GM12891 (cell line): ENCODE measurements around the gene TUBGCP2.
"Not testable (repeated sequence)": the region's sequence is repeated elsewhere in the genome, so short reads cannot be mapped to it uniquely, and the experiment has no call there.

Experiments
- DNase-seq: peaks from one replicate; pipeline ENCODE4 v3.0.0; 2011; ENCODE audit warnings: low spot score; ENCODE audit not compliant: insufficient read length
- FAIRE-seq: peaks from 2 replicates; lab custom pipeline; 2011; peaks lifted over from hg19 to GRCh38; lab: Jason Lieb, UNC
- PAX5 ChIP-seq: IDR thresholded peaks from 2 replicates; pipeline ENCODE4 v1.6.1; 2011; ENCODE audit warnings: low read length, moderate library complexity, mild to moderate bottlenecking; ENCODE audit not compliant: insufficient read depth, severe bottlenecking
- POLR2A ChIP-seq: IDR thresholded peaks from 2 replicates; pipeline ENCODE4 v1.6.1; 2011; ENCODE audit warnings: low read depth, low read length, control low read depth
- POLR2AphosphoS5 ChIP-seq: IDR thresholded peaks from 2 replicates; pipeline ENCODE4 v1.6.1; 2011; ENCODE audit warnings: low read depth, low read length, control low read depth
- POU2F2 ChIP-seq: IDR thresholded peaks from 2 replicates; pipeline ENCODE4 v1.6.1; 2011; ENCODE audit warnings: low read depth, mild to moderate bottlenecking, control low read depth, low read length, moderate library complexity
- SPI1 ChIP-seq: IDR thresholded peaks from 2 replicates; pipeline ENCODE4 v1.6.1; 2011; ENCODE audit warnings: low read depth, low read length, control low read depth
- TAF1 ChIP-seq: IDR thresholded peaks from 2 replicates; pipeline ENCODE4 v1.6.1; 2011; ENCODE audit warnings: low read depth, low read length, control low read depth

The TUBGCP2 gene

DNA sequence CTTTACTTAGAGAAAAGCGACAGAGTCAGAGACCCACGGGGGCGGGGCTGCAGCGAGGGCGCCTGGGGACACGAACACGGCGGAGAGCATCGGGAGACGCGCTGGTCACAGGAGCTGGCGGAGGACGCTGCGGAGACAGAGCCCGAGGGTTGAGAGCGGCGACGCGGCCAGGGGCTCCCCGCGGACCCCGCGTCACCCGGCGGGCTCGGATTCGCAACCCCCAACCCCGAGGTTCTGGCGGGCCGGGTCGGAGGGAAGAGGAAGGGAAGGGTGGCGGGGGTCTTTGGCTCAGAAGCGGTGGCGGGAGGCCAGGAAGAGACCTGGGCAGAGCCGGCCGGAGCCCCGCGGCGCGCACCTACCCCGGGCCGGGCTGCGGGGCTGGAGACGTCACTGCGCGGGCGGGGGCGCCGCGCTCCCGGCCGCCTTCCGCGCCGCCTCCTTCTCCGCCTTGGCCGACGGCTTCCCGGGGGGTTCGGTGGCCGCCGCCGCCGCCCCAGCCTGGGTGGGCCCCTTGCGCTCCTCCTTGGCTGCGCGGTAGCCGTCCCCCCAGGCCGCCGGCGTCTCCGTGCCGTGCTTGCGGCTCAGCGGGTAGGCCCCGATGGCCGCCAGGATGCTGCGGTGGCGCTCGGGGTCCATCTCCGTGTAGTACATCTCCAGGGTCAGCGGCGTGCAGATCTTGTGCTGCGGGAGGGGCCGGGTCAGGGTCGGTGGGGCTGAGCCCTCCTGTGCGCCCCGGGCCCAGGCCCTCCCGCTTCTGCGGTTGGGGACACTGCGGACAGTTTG is 17.0 kb upstream of the TUBGCP2 start:
- no peak for DNase-seq
- FAIRE-seq, result no peak
- no peak for TF ChIP-seq PAX5
- no peak for TF ChIP-seq POU2F2
- TF ChIP-seq POLR2A, result no peak
- TF ChIP-seq POLR2AphosphoS5, result no peak
- no peak for TF ChIP-seq SPI1
- no peak for TF ChIP-seq TAF1

DNA sequence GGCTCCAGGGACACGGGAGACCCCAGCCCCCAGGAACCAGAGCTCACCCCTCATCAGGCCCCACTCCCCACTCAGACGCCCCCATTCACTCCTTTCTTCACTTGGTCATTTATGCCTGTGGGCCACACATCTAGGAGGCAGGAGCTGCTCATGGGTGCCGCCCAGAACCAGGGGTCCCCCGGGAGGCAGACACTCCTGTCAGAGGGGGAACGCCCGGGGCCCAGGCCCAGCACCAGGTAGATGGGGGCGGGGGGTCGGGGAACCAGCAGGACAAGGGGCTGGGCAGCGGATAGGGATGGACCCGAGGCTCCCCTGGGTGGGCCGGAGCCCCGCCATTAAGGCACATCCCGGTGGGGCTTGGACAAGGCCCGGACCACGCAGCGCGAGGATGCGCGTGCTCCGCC is 16.2 kb upstream of the TUBGCP2 start:
- DNase-seq (no peak), FAIRE-seq (no peak)
- TF ChIP-seq POLR2A (no peak), TAF1 (no peak), POLR2AphosphoS5 (no peak), PAX5 (no peak)

DNA sequence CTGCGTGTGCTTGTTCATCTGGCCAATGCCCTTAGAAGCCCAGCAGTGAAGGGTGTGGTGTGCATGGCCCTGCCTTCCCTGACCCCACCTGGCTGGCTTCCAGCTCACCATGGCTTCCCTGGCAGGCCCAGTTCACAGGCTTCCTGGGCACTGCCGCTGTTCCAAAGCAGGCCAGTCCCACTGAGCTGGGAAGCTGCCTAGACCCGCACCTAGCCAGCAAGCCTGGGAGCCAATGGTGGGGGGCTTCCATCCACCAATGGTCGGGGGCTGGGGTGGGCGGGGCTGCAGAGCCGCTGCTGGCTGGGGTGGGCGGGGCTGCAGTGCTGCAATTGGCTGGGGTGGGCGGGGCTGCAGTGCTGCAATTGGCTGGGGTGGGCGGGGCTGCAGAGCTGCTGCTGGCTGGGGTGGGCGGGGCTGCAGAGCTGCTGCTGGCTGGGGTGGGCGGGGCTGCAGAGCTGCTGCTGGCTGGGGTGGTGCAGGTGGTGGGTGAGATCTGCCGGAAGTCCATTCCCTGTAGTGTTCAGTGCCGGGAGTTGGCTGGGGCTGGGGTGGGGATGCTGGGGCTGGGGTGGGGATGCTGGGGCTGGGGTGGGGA is 15.6 kb upstream of the TUBGCP2 start:
- TF ChIP-seq POLR2AphosphoS5, result no peak
- TF ChIP-seq SPI1, result no peak
- TF ChIP-seq PAX5, result no peak
- TF ChIP-seq POU2F2, result no peak
- FAIRE-seq (peak; percentile 94), DNase-seq (peak; percentile 60)

DNA sequence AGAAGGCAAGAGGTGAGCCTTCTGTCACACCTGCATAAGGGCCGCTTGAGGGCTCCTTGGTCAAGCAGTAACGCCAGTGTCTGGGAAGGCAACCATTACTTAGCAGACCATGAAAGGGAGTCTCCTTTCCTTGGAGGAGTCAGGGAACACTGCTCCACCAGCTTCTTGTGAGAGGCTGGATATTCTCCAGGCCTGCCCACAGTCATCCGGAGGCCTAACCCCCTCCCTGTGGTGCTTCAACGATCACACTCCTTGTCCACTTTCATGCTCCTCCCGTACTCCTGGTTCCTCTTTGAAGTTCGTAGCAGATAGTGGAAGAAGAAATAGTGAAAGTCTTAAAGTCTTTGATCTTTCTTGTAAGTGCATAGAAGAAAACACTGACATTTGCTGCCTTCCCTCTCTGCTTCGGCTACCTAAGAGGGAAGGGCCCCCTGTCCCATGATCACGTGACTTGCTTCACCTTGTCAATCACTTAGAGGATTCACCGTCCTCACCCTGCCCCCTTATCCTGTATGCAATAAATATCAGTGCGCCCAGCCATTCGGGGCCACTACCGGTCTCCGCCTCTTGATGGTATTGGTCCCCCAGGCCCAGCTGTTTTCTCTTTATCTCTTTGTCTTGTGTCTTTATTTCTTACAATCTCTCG is 13.5 kb upstream of the TUBGCP2 start:
- FAIRE-seq, DNase-seq: not testable (repeated sequence)

DNA sequence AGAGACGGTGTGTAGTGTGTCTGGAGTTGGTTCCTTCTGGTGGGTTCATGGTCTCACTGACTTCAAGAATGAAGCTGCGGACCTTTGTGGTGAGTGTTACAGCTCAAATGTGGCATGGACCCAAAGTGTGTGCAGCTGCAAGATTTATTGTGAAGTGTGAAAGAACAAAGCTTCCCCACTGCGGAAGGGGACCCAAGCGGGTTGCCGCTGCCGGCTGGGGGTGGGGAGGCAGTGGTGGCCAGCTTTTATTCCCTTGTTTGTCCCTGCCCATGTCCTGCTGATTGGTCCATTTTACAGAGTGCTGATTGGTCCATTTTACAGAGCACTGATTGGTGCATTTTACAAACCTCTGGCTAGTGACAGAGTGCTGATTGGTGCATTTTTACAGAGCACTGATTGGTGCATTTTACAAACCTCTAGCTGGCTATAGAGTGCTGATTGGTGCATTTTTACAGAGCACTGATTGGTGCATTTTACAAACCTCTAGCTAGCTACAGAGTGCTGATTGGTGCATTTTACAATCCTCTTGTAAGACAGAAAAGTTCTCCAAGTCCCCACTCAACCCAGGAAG is 12.3 kb upstream of the TUBGCP2 start:
- not testable (repeated sequence) for FAIRE-seq, DNase-seq

DNA sequence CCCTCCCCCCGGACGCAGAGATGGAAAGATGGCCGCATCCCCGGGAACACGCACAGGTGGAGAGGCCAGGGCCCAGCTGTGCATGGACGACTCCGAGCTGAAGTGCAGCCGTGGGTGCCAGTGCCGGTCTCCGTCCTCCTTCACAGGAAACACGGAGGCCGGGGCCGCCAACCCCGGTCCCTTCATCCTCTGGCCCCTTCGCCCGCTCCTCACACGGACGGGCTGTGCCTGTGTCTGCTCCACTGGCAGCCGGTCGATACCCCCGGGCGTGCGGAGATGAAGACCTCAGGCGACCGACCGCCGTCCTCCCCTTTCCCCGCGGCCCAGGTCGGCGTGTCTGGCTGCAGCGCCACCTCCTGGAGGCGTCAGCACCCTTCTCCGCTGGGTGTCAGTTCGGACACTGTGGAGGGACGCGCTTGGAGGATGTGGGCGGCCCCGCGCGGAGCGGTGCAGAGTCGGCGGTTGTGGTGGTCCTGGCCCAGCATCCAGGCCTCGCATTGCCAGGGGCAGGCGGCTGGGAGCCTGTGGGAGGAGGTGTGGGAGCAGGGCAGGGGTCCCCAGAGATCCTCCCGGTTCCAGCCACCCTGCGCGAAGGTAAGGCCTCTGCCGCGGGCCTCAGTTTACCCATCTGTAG is 9.9 kb upstream of the TUBGCP2 start:
- no peak for TF ChIP-seq PAX5
- TF ChIP-seq POLR2AphosphoS5, result no peak
- no peak for TF ChIP-seq POU2F2
- no peak for TF ChIP-seq POLR2A
- no peak for TF ChIP-seq SPI1
- TF ChIP-seq TAF1, result no peak
- FAIRE-seq, result peak; percentile 75
- DNase-seq, result peak; percentile 65

DNA sequence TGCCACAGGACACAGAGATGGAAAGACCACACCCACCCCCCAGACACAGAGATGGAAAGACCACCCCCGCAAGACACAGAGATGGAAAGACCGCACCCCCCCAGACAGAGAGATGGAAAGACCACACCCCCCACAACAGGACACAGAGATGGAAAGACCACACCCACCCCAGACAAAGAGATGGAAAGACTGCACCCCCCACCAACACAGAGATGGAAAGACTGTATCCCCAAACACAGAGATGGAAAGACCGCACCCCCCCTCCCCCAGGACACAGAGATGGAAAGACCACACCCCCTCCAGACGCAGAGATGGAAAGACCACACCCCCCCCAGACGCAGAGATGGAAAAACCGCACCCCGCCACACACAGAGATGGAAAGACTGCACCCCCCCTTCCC is 8.1 kb upstream of the TUBGCP2 start:
- TF ChIP-seq TAF1, result no peak
- TF ChIP-seq POU2F2, result no peak
- no peak for TF ChIP-seq SPI1
- no peak for TF ChIP-seq POLR2A
- no peak for TF ChIP-seq PAX5
- no peak for TF ChIP-seq POLR2AphosphoS5
- DNase-seq, result no peak
- FAIRE-seq, result no peak

DNA sequence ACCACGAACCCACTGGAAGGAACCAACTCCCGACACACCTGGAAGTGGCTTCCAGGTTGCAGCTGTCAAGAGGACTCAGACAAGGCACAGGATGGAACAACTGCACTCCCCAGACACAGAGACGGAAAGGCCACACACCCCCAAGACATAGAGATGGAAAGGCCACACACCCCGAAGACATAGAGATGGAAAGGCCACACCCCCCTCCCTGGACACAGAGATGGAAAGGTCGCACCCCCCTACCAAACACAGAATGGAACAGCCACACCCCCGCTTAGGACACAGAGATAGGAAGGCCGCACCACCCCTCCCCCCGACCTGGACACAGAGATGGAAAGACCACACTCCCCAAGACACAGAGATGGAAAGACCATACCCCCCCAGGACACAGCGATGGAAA is 7.6 kb upstream of the TUBGCP2 start:
- no peak for DNase-seq
- TF ChIP-seq TAF1, result no peak
- FAIRE-seq, result no peak

DNA sequence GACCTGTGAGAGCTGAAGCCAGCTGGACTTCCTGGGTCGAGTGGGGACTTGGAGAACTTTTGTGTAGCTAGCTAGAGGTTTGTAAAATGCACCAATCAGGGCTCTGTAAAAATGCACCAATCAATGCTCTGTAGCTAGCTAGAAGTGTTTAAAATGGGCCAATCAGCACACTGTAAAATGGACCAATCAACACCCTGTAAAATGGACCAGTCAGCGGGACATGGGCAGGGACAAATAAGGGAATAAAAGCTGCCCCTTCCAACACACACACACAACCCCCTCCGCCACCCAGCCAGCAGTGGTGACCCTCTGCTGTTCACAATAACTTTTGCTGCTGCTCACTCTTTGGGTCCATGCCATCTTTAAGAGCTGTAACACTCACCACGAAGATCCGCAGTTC is 7.2 kb upstream of the TUBGCP2 start:
- DNase-seq (no peak), FAIRE-seq (peak; percentile 72)
- TF ChIP-seq POLR2AphosphoS5 (no peak), TAF1 (no peak), PAX5 (no peak), POLR2A (no peak), POU2F2 (no peak), SPI1 (no peak)

DNA sequence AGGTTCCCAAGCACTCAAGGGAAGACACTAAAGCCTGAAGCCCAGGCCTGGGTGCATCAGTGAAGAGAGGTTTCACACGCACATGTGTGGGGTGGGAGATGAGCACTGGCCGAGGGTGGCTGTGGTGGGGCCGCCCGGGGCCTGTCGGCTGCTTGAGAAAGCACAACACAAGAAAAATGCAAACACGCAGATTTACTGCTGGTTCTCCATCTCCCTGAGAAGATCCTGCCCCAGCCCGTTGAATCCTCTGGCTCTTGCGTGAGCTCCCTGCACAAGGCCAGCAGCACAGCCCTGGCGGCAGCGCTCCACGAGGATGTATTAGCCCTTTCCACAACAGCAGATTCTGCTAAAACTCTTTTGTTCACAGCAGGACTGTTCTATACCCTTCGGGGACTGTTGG is 6.2 kb upstream of the TUBGCP2 start:
- FAIRE-seq (no peak), DNase-seq (no peak)
- TF ChIP-seq POLR2A (no peak), POLR2AphosphoS5 (no peak), TAF1 (no peak), POU2F2 (no peak), SPI1 (no peak), PAX5 (no peak)
